ENCODE measurements around the gene PLAC1.

Gene PLAC1

GRCh38 chrX:134647477-134647877 lies 10.8 kb downstream of the PLAC1 start:
- H3K4me3 ChIP-seq (replicated peaks in 1 of 2; ENCODE audit: low read depth in 2 of 2, low read length in 2 of 2) = no peak overlapping the region
- TF ChIP-seq CTCF (IDR thresholded peaks at IDR 0.05; ENCODE audit: low read depth, low read length) = no peak
- DNase-seq (ENCODE audit: low read depth in 2 of 2) = no peak

GRCh38 chrX:134646691-134647090 lies 11.6 kb downstream of the PLAC1 start:
- no peak overlapping the region for H3K4me3 ChIP-seq (replicated peaks in 1 of 2; ENCODE audit: low read depth in 2 of 2, low read length in 2 of 2)

GRCh38 chrX:134645936-134646543 lies 12.2 kb downstream of the PLAC1 start:
- TF ChIP-seq CTCF (IDR thresholded peaks at IDR 0.05; ENCODE audit: low read depth, low read length) = no peak
- H3K4me3 ChIP-seq (replicated peaks in 1 of 2; ENCODE audit: low read depth in 2 of 2, low read length in 2 of 2) = no peak overlapping the region
- no peak for DNase-seq (ENCODE audit: low read depth in 2 of 2)

More at GRCh38 chrX:134646691-134647090, 11.6 kb downstream of the PLAC1 start:
- no peak for TF ChIP-seq CTCF (IDR thresholded peaks at IDR 0.05; ENCODE audit: low read depth, low read length)
- no peak for DNase-seq (ENCODE audit: low read depth in 2 of 2)

GRCh38 chrX:134642386-134642785 lies 15.9 kb downstream of the PLAC1 start:
- no peak for DNase-seq (ENCODE audit: low read depth in 2 of 2)
- no peak overlapping the region for H3K4me3 ChIP-seq (replicated peaks in 1 of 2; ENCODE audit: low read depth in 2 of 2, low read length in 2 of 2)
- no peak for TF ChIP-seq CTCF (IDR thresholded peaks at IDR 0.05; ENCODE audit: low read depth, low read length)

- no peak overlapping the region for H3K4me3 ChIP-seq (replicated peaks in 1 of 2; ENCODE audit: low read depth in 2 of 2, low read length in 2 of 2)
- TF ChIP-seq CTCF (IDR thresholded peaks at IDR 0.05; ENCODE audit: low read depth, low read length) = no peak
- DNase-seq (ENCODE audit: low read depth in 2 of 2) = no peak
Measured at GRCh38 chrX:134641346-134641745, 16.9 kb downstream of the PLAC1 start.

GRCh38 chrX:134640914-134641313 lies 17.4 kb downstream of the PLAC1 start:
- DNase-seq (ENCODE audit: low read depth in 2 of 2) = no peak
- no peak for TF ChIP-seq CTCF (IDR thresholded peaks at IDR 0.05; ENCODE audit: low read depth, low read length)
- no peak overlapping the region for H3K4me3 ChIP-seq (replicated peaks in 1 of 2; ENCODE audit: low read depth in 2 of 2, low read length in 2 of 2)

GRCh38 chrX:134636851-134637250 lies 21.4 kb downstream of the PLAC1 start:
- no peak overlapping the region for H3K4me3 ChIP-seq (replicated peaks in 1 of 2; ENCODE audit: low read depth in 2 of 2, low read length in 2 of 2)
- DNase-seq (ENCODE audit: low read depth in 2 of 2) = peak in 1 of 2 donors; percentile 42
- no peak for TF ChIP-seq CTCF (IDR thresholded peaks at IDR 0.05; ENCODE audit: low read depth, low read length)

All from cardiac fibroblast (primary cell).